ENCODE measurements around the gene KCNT1.

The KCNT1 gene

GRCh38 chr9:135673941-135674340, 28.0 kb upstream of the KCNT1 start:
- no peak for DNase-seq

- DNase-seq, result no peak
These were observed 27.0 kb upstream of the KCNT1 start for GRCh38 chr9:135674977-135675376.

- DNase-seq, result no peak
These were observed 25.1 kb upstream of the KCNT1 start for GRCh38 chr9:135676891-135677290.

- DNase-seq, result no peak
These were observed 24.3 kb upstream of the KCNT1 start for GRCh38 chr9:135677641-135678168.

- DNase-seq, result no peak
These were observed 23.6 kb upstream of the KCNT1 start for GRCh38 chr9:135678236-135679017.

GRCh38 chr9:135680056-135680455, 21.9 kb upstream of the KCNT1 start:
- no peak for DNase-seq

- DNase-seq, result no peak
These were observed 20.8 kb upstream of the KCNT1 start for GRCh38 chr9:135681161-135681560.

- DNase-seq, result no peak
These were observed 18.5 kb upstream of the KCNT1 start for GRCh38 chr9:135683401-135684034.

- DNase-seq, result no peak
These were observed 17.3 kb upstream of the KCNT1 start for GRCh38 chr9:135684691-135685090.

GRCh38 chr9:135687216-135687615, 14.8 kb upstream of the KCNT1 start:
- DNase-seq, result no peak

- DNase-seq, result no peak
These were observed 13.0 kb upstream of the KCNT1 start for GRCh38 chr9:135689011-135689410.

- no peak for DNase-seq
These were observed 11.0 kb upstream of the KCNT1 start for GRCh38 chr9:135690836-135691570.

- no peak for DNase-seq
These were observed 9.6 kb upstream of the KCNT1 start for GRCh38 chr9:135692410-135692809.

- DNase-seq, result no peak
These were observed 8.7 kb upstream of the KCNT1 start for GRCh38 chr9:135693265-135693664.

GRCh38 chr9:135693771-135694170, 8.2 kb upstream of the KCNT1 start:
- no peak for DNase-seq

- no peak for DNase-seq
These were observed 7.6 kb upstream of the KCNT1 start for GRCh38 chr9:135694414-135694813.

- DNase-seq, result no peak
These were observed 6.9 kb upstream of the KCNT1 start for GRCh38 chr9:135695036-135695435.

- no peak for DNase-seq
These were observed 6.3 kb upstream of the KCNT1 start for GRCh38 chr9:135695642-135696041.

GRCh38 chr9:135696446-135696845, 5.5 kb upstream of the KCNT1 start:
- DNase-seq, result no peak

GRCh38 chr9:135697226-135697625, 4.8 kb upstream of the KCNT1 start:
- no peak for DNase-seq

- DNase-seq, result no peak
These were observed 3.7 kb upstream of the KCNT1 start for GRCh38 chr9:135698236-135698635.

- no peak for DNase-seq
These were observed 3.2 kb upstream of the KCNT1 start for GRCh38 chr9:135698767-135699166.

GRCh38 chr9:135699440-135699839, 2.5 kb upstream of the KCNT1 start, which contains the start of gene SOHLH1:
Gene SOHLH1 (minus strand): TSS chr9:135699481. CDS start chr9:135699467, 14 bp downstream.
- no peak for DNase-seq

GRCh38 chr9:135700525-135700924, 1.5 kb upstream of the KCNT1 start:
- DNase-seq, result no peak

Measured in activated naive CD4-positive, alpha-beta T cell (primary cell).